ENCODE measurements around the gene MPZL1.

The MPZL1 gene

DNA sequence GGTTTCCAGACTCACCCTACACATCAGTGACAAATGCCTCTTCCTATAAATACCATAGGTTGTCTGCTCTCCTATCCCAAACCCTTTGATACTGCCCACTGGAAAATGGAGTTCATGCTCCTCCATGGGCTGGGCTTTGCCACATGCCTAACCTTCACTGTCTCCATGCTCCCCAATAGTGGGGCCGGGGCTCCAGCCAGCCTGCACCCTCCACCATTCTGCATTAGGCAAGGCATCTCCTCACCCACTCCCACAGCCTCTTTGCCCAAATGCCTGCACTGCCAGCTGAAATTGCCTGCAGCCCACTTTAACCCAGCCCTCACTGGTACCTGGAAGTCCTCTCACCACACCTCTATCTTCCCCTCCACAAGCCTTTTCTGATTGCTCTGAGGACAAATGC lies 18.2 kb upstream of the MPZL1 start:
- Histone ChIP-seq H3K36me3 (replicated peaks) (no peaks in the 10 kb centered on the region), H3K9me3 (no peaks in the 10 kb centered on the region), H3K4me3 (no peak overlapping the region), H3K27me3 (ENCODE audit: low read depth) (no peaks in the 10 kb centered on the region; the same call in none of the 2 replicates), H3K4me1 (no peaks in the 10 kb centered on the region)
- in situ Hi-C loops (cut with MboI; ENCODE audit: low sequenced_read_pairs) = no loop called here
- DNase-seq (ENCODE audit: low spot score in 2 of 2) = no peak

- Histone ChIP-seq H3K4me3 (no peak overlapping the region), H3K27me3 (ENCODE audit: low read depth) (no peaks in the 10 kb centered on the region; the same call in none of the 2 replicates), H3K4me1 (no peaks in the 10 kb centered on the region), H3K36me3 (replicated peaks) (no peaks in the 10 kb centered on the region), H3K9me3 (no peaks in the 10 kb centered on the region)
- in situ Hi-C loops (cut with MboI; ENCODE audit: low sequenced_read_pairs) = no loop called here
- no peak for DNase-seq (ENCODE audit: low spot score in 2 of 2)
These were observed 17.1 kb upstream of the MPZL1 start for GRCh38 chr1:167704715-167705114.

GRCh38 chr1:167705250-167705649 lies 16.5 kb upstream of the MPZL1 start:
- Histone ChIP-seq H3K27me3 (ENCODE audit: low read depth) (no peaks in the 10 kb centered on the region; the same call in none of the 2 replicates), H3K36me3 (replicated peaks) (no peaks in the 10 kb centered on the region), H3K9me3 (no peaks in the 10 kb centered on the region), H3K4me1 (no peaks in the 10 kb centered on the region), H3K4me3 (no peak overlapping the region)
- in situ Hi-C loops (cut with MboI; ENCODE audit: low sequenced_read_pairs) = no loop called here
- DNase-seq (ENCODE audit: low spot score in 2 of 2) = no peak

DNA sequence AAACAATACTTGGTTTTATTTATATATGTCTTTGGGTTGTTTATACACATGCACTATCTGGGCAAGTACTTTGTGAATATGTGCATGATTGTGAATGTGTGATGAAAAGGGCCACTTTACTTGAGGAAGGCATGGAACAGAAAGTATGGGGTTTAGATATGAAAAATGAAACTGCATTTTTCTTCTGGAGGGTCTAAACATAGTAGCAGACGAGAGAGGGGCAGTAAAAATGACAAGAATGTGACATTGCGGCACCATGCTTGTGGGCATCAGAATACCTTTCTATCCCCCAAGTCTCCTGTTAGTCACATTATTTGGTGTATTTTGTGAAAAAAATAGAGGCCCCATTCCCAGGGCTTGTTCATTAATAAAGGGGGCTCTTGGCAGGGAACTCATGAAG lies 15.4 kb upstream of the MPZL1 start:
- no peak for DNase-seq (ENCODE audit: low spot score in 2 of 2)
- in situ Hi-C loops (cut with MboI; ENCODE audit: low sequenced_read_pairs) = no loop called here
- Histone ChIP-seq H3K36me3 (replicated peaks) (no peaks in the 10 kb centered on the region), H3K27me3 (ENCODE audit: low read depth) (no peaks in the 10 kb centered on the region; the same call in none of the 2 replicates), H3K4me3 (no peak overlapping the region), H3K9me3 (no peaks in the 10 kb centered on the region), H3K4me1 (no peaks in the 10 kb centered on the region)

GRCh38 chr1:167706931-167707877 lies 14.6 kb upstream of the MPZL1 start:
- Histone ChIP-seq H3K4me1 (no peaks in the 10 kb centered on the region), H3K36me3 (replicated peaks) (no peaks in the 10 kb centered on the region), H3K27me3 (ENCODE audit: low read depth) (no peaks in the 10 kb centered on the region; the same call in none of the 2 replicates), H3K9me3 (no peaks in the 10 kb centered on the region), H3K4me3 (no peak overlapping the region)
- in situ Hi-C loops (cut with MboI; ENCODE audit: low sequenced_read_pairs) = no loop called here
- no peak for DNase-seq (ENCODE audit: low spot score in 2 of 2)

- no peaks in the 10 kb centered on the region for H3K4me1 ChIP-seq
- H3K9me3 ChIP-seq = no peaks in the 10 kb centered on the region
- no peaks in the 10 kb centered on the region for H3K36me3 ChIP-seq (replicated peaks)
- in situ Hi-C loops (cut with MboI; ENCODE audit: low sequenced_read_pairs) = no loop called here
- H3K27me3 ChIP-seq (ENCODE audit: low read depth) = no peaks in the 10 kb centered on the region; the same call in 1 of the 2 replicates
- DNase-seq (ENCODE audit: low spot score in 2 of 2) = no peak
- H3K4me3 ChIP-seq = no peak overlapping the region
These were observed 13.8 kb upstream of the MPZL1 start for GRCh38 chr1:167707942-167708341.

GRCh38 chr1:167708940-167709389 lies 12.8 kb upstream of the MPZL1 start:
- Histone ChIP-seq H3K4me3 (no peak overlapping the region), H3K36me3 (replicated peaks) (no peaks in the 10 kb centered on the region), H3K27me3 (ENCODE audit: low read depth) (no peaks in the 10 kb centered on the region), H3K4me1 (peaks cover 7% of the 10 kb centered on the region), H3K9me3 (no peaks in the 10 kb centered on the region)
- in situ Hi-C loops (cut with MboI; ENCODE audit: low sequenced_read_pairs) = no loop called here
- no peak for DNase-seq (ENCODE audit: low spot score in 2 of 2)

GRCh38 chr1:167710836-167711235 lies 10.9 kb upstream of the MPZL1 start:
- H3K4me3 ChIP-seq = no peak overlapping the region
- H3K27me3 ChIP-seq (ENCODE audit: low read depth) = no peaks in the 10 kb centered on the region
- in situ Hi-C loops (cut with MboI; ENCODE audit: low sequenced_read_pairs) = no loop called here
- no peaks in the 10 kb centered on the region for H3K9me3 ChIP-seq
- DNase-seq (ENCODE audit: low spot score in 2 of 2) = no peak
- peaks cover 8% of the 10 kb centered on the region for H3K4me1 ChIP-seq
- H3K36me3 ChIP-seq (replicated peaks) = no peaks in the 10 kb centered on the region

DNA sequence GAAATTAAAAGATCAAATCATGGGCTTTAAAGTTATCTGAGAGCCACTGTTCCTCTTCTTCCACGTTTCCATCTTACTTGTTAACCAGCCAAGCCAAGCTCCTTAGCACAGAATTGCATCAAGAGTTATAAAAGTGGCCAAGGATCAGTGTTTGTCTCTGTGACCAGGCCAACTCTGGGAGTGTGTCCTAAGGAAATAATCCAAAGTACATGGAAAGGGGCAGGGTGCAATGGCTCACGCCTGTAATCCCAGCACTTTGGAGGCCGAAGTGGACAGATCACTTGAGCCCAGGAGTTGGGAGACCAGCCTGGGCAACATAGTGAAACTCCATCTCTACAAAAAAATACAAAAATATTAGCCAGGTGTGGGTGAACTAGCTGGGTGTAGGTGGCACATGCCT lies 10.0 kb upstream of the MPZL1 start:
- Histone ChIP-seq H3K27me3 (ENCODE audit: low read depth) (no peaks in the 10 kb centered on the region), H3K4me3 (no peak overlapping the region), H3K9me3 (no peaks in the 10 kb centered on the region), H3K4me1 (peaks cover 8% of the 10 kb centered on the region), H3K36me3 (replicated peaks) (no peaks in the 10 kb centered on the region)
- in situ Hi-C loops (cut with MboI; ENCODE audit: low sequenced_read_pairs) = no loop called here
- no peak for DNase-seq (ENCODE audit: low spot score in 2 of 2)

DNA sequence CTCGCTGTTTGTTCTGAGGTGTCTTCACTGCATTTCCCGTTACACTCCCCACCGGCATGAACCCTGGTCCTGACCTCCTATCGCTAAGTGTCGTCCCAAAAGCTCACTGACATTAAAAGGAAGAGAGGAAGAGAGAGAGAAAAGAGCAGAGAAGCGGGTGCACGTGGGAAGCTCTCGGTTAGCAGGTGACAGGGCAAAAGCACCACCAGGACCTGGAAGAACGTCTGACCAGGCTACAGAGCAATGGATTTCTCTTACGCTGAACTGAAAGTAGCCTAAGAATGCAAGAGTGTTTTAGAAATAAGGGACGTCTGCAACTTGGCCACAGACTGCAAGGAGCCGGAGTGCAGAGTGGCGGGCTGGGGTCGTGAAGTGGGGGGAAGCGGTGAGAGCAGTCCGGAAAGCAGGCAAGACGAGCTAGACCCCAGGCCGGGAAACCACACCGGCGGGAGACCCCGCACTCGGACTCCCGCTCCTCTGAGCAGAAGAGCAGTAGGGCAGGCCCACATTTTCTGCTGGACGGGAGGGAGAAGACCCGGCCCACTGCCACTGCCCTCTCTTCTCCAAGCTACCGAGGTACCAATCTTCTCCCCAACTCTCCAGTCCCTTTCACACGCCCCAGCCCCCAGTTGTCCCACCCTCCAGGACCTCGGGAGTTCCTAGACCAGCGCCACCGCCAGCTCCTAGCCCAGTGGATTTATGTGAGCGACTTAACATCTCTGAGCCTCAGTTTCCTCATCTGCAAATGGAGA lies 8.3 kb upstream of the MPZL1 start:
- no peaks in the 10 kb centered on the region for H3K9me3 ChIP-seq
- in situ Hi-C loops (cut with MboI; ENCODE audit: low sequenced_read_pairs) = no loop called here
- peaks cover 8% of the 10 kb centered on the region for H3K4me1 ChIP-seq
- H3K27me3 ChIP-seq (ENCODE audit: low read depth) = no peaks in the 10 kb centered on the region
- no peaks in the 10 kb centered on the region for H3K36me3 ChIP-seq (replicated peaks)
- peak in 1 of 2 experiments; percentile 33 for DNase-seq (ENCODE audit: low spot score in 2 of 2)
- peak overlapping the region; percentile 83 for H3K4me3 ChIP-seq

DNA sequence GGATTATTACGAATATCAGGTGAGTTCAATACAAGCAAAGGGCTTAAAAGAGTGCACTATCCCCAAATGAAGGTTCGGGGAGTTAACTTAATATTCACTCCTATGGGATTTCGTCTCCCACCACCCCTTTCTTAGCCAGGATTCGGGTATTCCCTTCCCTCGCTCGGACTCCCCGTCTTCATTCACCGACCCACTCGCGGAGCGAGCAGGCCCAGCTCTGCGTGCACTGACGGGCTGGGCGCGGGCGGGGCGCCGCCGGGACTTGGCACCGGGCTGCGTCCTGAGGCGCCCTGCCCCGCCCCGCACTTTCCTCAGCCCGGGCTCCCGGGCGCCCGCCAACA lies 7.7 kb upstream of the MPZL1 start:
- Histone ChIP-seq H3K27me3 (ENCODE audit: low read depth) (no peaks in the 10 kb centered on the region), H3K4me3 (peak overlapping the region; percentile 83), H3K4me1 (peaks cover 8% of the 10 kb centered on the region), H3K9me3 (no peaks in the 10 kb centered on the region), H3K36me3 (replicated peaks) (no peaks in the 10 kb centered on the region)
- DNase-seq (ENCODE audit: low spot score in 2 of 2) = peak; percentile 71 to 87
- in situ Hi-C loops (cut with MboI; ENCODE audit: low sequenced_read_pairs) = no loop called here

DNA sequence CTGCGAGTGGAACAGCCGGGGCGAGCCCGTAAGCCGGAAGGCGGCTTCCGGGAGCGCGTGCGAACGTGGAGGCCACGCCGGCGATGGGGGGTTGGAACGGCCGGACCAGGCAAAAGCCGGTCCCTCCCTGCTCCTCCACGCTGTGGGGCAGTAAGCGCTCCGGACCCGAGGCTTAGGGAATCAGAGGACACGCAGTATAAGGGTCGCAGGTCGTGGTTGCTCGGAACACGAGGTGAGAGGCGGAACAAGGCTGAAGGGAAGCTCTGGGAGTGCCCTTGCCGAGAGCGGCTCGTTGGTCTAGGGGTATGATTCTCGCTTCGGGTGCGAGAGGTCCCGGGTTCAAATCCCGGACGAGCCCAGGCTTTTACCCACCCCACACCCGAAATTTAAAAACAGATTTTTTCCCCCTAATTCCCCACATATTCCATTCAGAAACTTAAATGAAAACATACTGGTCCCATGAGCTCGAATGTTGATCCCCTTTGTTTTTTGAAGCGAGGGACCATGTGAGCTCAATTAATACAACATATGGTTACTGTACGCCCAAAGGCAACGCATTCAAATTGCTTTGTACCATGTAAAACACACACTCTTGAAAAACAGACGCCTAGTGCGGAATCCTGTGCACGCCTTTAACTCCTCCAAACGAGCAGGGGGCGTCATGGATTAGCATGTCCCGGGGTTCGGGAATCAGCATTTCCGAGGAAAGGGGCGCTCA lies 7.2 kb upstream of the MPZL1 start:
- Histone ChIP-seq H3K4me3 (peak overlapping the region; percentile 83), H3K4me1 (peaks cover 8% of the 10 kb centered on the region), H3K27me3 (ENCODE audit: low read depth) (no peaks in the 10 kb centered on the region), H3K9me3 (no peaks in the 10 kb centered on the region), H3K36me3 (replicated peaks) (no peaks in the 10 kb centered on the region)
- in situ Hi-C loops (cut with MboI; ENCODE audit: low sequenced_read_pairs) = no loop called here
- DNase-seq (ENCODE audit: low spot score in 2 of 2) = peak; percentile 73 to 92

DNA sequence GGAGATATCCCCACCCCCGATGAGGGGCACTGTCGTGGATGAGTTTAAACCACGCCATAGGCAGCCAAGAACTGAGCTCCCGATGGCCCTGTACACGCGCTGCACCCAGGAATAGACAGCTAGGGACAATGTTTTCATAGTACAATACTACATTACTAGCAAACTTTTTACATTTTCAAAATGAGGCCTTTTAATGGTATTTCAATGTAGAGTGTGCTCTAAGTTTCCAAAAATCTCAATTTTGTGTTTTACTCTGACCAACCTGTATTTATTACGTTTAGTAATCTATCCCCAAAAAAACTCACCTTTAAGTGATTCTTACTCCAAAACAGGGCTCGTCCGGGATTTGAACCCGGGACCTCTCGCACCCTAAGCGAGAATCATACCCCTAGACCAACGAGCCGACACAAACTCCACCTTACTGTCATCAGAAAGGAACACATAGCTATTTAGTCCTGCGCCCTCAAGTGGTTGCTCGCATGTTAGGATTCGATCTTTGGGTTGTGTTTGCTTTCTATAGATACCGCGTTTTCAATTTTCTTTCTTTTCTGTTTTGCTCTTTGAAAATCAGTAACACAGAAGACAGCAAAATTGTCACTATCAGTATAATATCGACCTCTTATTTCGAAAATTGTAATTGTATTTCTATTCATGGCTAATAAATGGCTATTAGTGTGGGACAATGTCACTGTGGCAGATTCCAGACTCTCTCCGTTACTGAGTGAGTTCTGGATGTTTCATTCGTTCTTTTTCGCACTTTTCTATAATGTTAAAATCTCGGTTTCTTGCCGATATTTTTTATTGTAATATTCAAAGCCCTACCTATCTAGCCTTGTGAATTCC lies 6.4 kb upstream of the MPZL1 start:
- Histone ChIP-seq H3K36me3 (replicated peaks) (no peaks in the 10 kb centered on the region), H3K4me3 (peak overlapping the region; percentile 83), H3K9me3 (no peaks in the 10 kb centered on the region), H3K4me1 (peaks cover 8% of the 10 kb centered on the region), H3K27me3 (ENCODE audit: low read depth) (no peaks in the 10 kb centered on the region)
- DNase-seq (ENCODE audit: low spot score in 2 of 2) = peak; percentile 76 to 92
- in situ Hi-C loops (cut with MboI; ENCODE audit: low sequenced_read_pairs) = no loop called here
